CD4-positive, alpha-beta T cell (primary cell): ENCODE measurements around the gene GABRA4. TPM values are rescaled to one million over a fixed set of nuclear protein-coding genes. Genes with fewer than 3 reads are reported as not detected.
A peak's percentile ranks its signal among the peaks of the same experiment; 100 is the strongest.

Experiments
- ATAC-seq: fragments of 200-7000 bp; cut with Tn5 transposase; one replicate; pipeline ENCODE4 v1.10.0; 2022; ENCODE audit warnings: mild to moderate bottlenecking; ENCODE audit not compliant: poor library complexity
- CTCF ChIA-PET: fragments of 350-600 bp; sonication (Branson Sonifier 250); formaldehyde crosslinking; loops from one replicate; lab custom pipeline; 2021; ENCODE audit warnings: antibody characterized with exemption, inconsistent platforms; lab: Charles Lee
- POLR2A ChIA-PET: fragments of 350-600 bp; sonication (Branson Sonifier 250); formaldehyde crosslinking; loops from one replicate; lab custom pipeline; 2021; ENCODE audit warnings: antibody characterized with exemption, inconsistent platforms; lab: Charles Lee
- DNase-seq, 14 experiments: peaks; one replicate each; pipeline ENCODE4 v3.0.0-alpha.2; 2013 to 2020; ENCODE audit warnings: mixed read lengths in 2 of 14
- H3K27ac ChIP-seq, 2 donors: one replicate each; pipeline versions ENCODE4 v1.5.1 to v1.7.0; 2013; ENCODE audit warnings: low read length in 2 of 2, low read depth in 1 of 2, mild to moderate bottlenecking in 1 of 2
- H3K27me3 ChIP-seq, 2 experiments: 1 replicate in 1 of 2; 2 replicates in 1 of 2; pipeline versions ENCODE4 v1.6.1 to v1.7.0; 2013; ENCODE audit warnings: low read length in 2 of 2, control low read depth in 1 of 2, mild to moderate bottlenecking in 1 of 2, moderate library complexity in 1 of 2; ENCODE audit not compliant: insufficient read depth in 2 of 2, control insufficient read depth in 1 of 2
- H3K36me3 ChIP-seq: one replicate; pipeline ENCODE4 v1.6.1; 2013; ENCODE audit warnings: low read length, control low read depth; ENCODE audit not compliant: insufficient read depth
- H3K4me1 ChIP-seq: one replicate; pipeline ENCODE4 v1.6.1; 2013; ENCODE audit warnings: low read length, control low read depth; ENCODE audit not compliant: insufficient read depth
- H3K4me3 ChIP-seq: one replicate; pipeline ENCODE4 v1.5.1; 2013; ENCODE audit warnings: mild to moderate bottlenecking, low read length, moderate library complexity
- H3K9me3 ChIP-seq, 2 experiments: 1 replicate in 1 of 2; 2 replicates in 1 of 2; pipeline versions ENCODE4 v1.6.1 to v1.7.0; 2013; ENCODE audit warnings: low read length in 2 of 2, mild to moderate bottlenecking in 2 of 2, control low read depth in 1 of 2, moderate library complexity in 1 of 2; ENCODE audit not compliant: control insufficient read depth in 1 of 2, insufficient read depth in 1 of 2
- H3K27ac Mint-ChIP-seq: one replicate; pipeline ENCODE4 v1.8.0; 2020; ENCODE audit warnings: mixed read lengths
- H3K27me3 Mint-ChIP-seq: one replicate; pipeline ENCODE4 v1.8.0; 2021; ENCODE audit warnings: mixed read lengths
- H3K36me3 Mint-ChIP-seq: one replicate; pipeline ENCODE4 v1.8.0; 2021; ENCODE audit warnings: low read depth, mixed read lengths
- H3K4me1 Mint-ChIP-seq: one replicate; pipeline ENCODE4 v1.8.0; 2021; ENCODE audit warnings: low read depth, mixed read lengths
- H3K4me3 Mint-ChIP-seq: one replicate; pipeline ENCODE4 v1.8.0; 2020; ENCODE audit warnings: mild to moderate bottlenecking, mixed read lengths
- H3K9me3 Mint-ChIP-seq: one replicate; pipeline ENCODE4 v1.8.0; 2020; ENCODE audit warnings: mixed read lengths
- intact Hi-C, 2 experiments: fragments of 100-400 bp; cut with DNase I in 1 of 2; cut with micrococcal nuclease in 1 of 2; formaldehyde crosslinking; loops; one replicate each; pipeline versions ENCODE4 v1.15.1 to v1.9.0; 2023 to 2025; cut with DNase I, micrococcal nuclease
- total RNA-seq, 174 experiments: library from RNA in 2 of 174; stranded (reverse) in 2 of 174; gene quantifications; one replicate each; pipeline ENCODE4 v1.2.3 and lab custom pipeline; 2021 to 2026
- TF ChIP-seq, protein P1 (sequence below): fragments of 200-600 bp; IDR thresholded peaks from one replicate; pipeline ENCODE4 v1.8.0; 2022; ENCODE audit warnings: antibody characterized with exemption, mild to moderate bottlenecking

GABRA4 gene
- total RNA-seq, 2 experiments from 2014 or later, result not detected

- Histone ChIP-seq H3K27me3 (no peaks in the 10 kb centered on the region), H3K36me3 (no peaks in the 10 kb centered on the region), H3K4me3 (no peak overlapping the region), H3K27ac (no peak overlapping the region), H3K4me1 (peaks cover 6% of the 10 kb centered on the region), H3K9me3 (no peaks in the 10 kb centered on the region)
- Mint-ChIP-seq H3K27ac (no peak overlapping the region), H3K36me3 (no peaks in the 10 kb centered on the region), H3K4me1 (peaks cover 26% of the 10 kb centered on the region), H3K4me3 (no peak overlapping the region), H3K27me3 (no peaks in the 10 kb centered on the region), H3K9me3 (no peaks in the 10 kb centered on the region)
- ATAC-seq (no peak), DNase-seq (no peak)
- intact Hi-C loops, result no loop called here
- POLR2A ChIA-PET, result no interaction called here
- TF ChIP-seq, protein P1, sequence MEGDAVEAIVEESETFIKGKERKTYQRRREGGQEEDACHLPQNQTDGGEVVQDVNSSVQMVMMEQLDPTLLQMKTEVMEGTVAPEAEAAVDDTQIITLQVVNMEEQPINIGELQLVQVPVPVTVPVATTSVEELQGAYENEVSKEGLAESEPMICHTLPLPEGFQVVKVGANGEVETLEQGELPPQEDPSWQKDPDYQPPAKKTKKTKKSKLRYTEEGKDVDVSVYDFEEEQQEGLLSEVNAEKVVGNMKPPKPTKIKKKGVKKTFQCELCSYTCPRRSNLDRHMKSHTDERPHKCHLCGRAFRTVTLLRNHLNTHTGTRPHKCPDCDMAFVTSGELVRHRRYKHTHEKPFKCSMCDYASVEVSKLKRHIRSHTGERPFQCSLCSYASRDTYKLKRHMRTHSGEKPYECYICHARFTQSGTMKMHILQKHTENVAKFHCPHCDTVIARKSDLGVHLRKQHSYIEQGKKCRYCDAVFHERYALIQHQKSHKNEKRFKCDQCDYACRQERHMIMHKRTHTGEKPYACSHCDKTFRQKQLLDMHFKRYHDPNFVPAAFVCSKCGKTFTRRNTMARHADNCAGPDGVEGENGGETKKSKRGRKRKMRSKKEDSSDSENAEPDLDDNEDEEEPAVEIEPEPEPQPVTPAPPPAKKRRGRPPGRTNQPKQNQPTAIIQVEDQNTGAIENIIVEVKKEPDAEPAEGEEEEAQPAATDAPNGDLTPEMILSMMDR, result no peak
- CTCF ChIA-PET, result no interaction called here
These were observed 19.3 kb upstream of the GABRA4 start for GRCh38 chr4:47012676-47013075.

DNA sequence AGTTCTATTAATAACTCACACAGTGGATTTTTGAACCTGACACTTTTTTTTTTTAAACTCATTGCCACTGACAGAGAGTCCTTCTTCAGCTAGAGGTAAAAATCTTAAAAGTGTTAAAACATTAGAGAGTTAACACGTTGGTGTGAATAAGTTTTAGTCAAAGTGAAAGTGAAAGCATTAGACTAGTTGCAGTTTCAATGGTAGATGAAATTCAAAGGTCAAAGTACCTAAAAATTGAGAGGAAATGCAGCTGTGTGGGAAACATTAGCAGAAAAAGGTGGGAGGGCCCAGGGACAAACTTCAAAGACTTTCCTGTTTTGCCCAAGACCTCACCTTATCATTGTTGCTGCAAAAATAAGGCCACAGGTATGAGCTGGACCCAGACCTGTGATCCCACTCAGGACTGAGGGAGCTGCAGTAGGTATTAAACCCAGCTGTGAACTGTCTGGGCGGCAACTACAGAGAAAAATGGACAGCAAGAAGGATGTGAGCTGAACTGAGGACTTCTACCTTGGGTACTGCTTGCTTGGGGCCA, 17.6 kb upstream of the GABRA4 start:
- ChIA-PET CTCF (no interaction called here), POLR2A (no interaction called here)
- Histone ChIP-seq H3K9me3 (no peaks in the 10 kb centered on the region), H3K27me3 (no peaks in the 10 kb centered on the region), H3K36me3 (no peaks in the 10 kb centered on the region), H3K27ac (no peak overlapping the region), H3K4me3 (peak overlapping the region; percentile 17), H3K4me1 (peaks cover 6% of the 10 kb centered on the region)
- TF ChIP-seq, protein P1, result no peak
- intact Hi-C loops, result no loop called here
- Mint-ChIP-seq H3K27me3 (no peaks in the 10 kb centered on the region), H3K36me3 (no peaks in the 10 kb centered on the region), H3K9me3 (no peaks in the 10 kb centered on the region), H3K27ac (peak overlapping the region; percentile 43), H3K4me1 (peaks cover 26% of the 10 kb centered on the region), H3K4me3 (peak overlapping the region; percentile 52)
- DNase-seq (peak in 3 of 14 experiments; percentile 15 to 70 (median 22)), ATAC-seq (no peak)

DNA sequence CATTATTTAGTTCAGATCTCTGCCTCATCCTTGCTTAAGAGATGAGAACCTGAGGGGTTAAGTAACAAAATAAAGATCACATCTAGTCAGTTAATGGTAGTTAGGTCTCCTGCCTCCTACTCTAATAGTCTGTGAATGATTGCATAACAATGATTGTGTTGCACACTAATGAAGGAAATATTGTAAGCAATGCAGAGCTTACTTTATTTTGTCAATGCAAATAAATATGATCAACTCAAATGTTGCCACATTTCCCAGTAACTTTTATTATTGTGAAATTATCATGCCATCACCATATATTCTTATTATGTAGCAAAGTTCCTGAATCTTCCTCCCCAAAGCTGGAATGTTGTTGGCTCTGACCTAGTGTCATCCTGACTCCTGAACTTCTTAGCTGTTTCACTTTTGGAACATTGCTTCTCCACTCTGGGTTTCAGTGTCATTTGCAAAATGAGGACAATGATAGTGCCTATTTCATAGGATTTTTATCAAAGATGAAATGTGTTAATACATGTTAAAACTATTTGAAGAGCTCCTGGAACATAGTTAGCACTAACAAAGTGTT, 17.0 kb upstream of the GABRA4 start:
- no peaks in the 10 kb centered on the region for H3K27me3 ChIP-seq
- peaks cover 6% of the 10 kb centered on the region for H3K4me1 ChIP-seq
- no peaks in the 10 kb centered on the region for H3K36me3 ChIP-seq
- POLR2A ChIA-PET, result no interaction called here
- no peak overlapping the region for H3K27ac ChIP-seq
- TF ChIP-seq, protein P1, result no peak
- Mint-ChIP-seq H3K4me1 (peaks cover 26% of the 10 kb centered on the region), H3K36me3 (no peaks in the 10 kb centered on the region), H3K9me3 (no peaks in the 10 kb centered on the region), H3K4me3 (peak overlapping the region; percentile 52), H3K27me3 (no peaks in the 10 kb centered on the region), H3K27ac (peak overlapping the region; percentile 43)
- H3K4me3 ChIP-seq, result peak overlapping the region; percentile 17
- H3K9me3 ChIP-seq, result no peaks in the 10 kb centered on the region
- DNase-seq (no peak), ATAC-seq (no peak)
- CTCF ChIA-PET, result no interaction called here
- intact Hi-C loops, result no loop called here
